SK-N-SH treated with all-trans-retinoic acid at 6 μM for 48 hours (cell line): ENCODE data around the gene SSRP1.

Experiments
- ATAC-seq: fragments of 200-7000 bp; cut with Tn5 transposase; 3 replicates; pipeline ENCODE4 v1.9.1; 2020; ENCODE audit warnings: mild to moderate bottlenecking, moderate library complexity
- ARNTL ChIP-seq: fragments of 450-650 bp; formaldehyde crosslinking; IDR thresholded peaks from 2 replicates; pipeline ENCODE4 v1.5.0; 2020; ENCODE audit warnings: low read depth, mild to moderate bottlenecking, moderate library complexity, borderline replicate concordance
- BACH2 ChIP-seq: fragments of 250-450 bp; sonication (Bioruptor Pico); IDR thresholded peaks from 2 replicates; pipeline ENCODE4 v1.9.0; 2021; ENCODE audit warnings: mild to moderate bottlenecking, borderline replicate concordance
- CSDC2 ChIP-seq: fragments of 250-450 bp; sonication (Bioruptor Pico); IDR thresholded peaks from 2 replicates; pipeline ENCODE4 v1.5.0; 2020; ENCODE audit warnings: mild to moderate bottlenecking, moderate library complexity
- CSRNP3 ChIP-seq: fragments of 250-450 bp; sonication (Bioruptor Pico); IDR thresholded peaks from 2 replicates; pipeline ENCODE4 v1.5.1; 2021; ENCODE audit warnings: mild to moderate bottlenecking, moderate library complexity
- ESRRG ChIP-seq: fragments of 250-450 bp; sonication (Bioruptor Pico); IDR thresholded peaks from 2 replicates; pipeline ENCODE4 v1.6.1; 2021; ENCODE audit warnings: mild to moderate bottlenecking
- ISL1 ChIP-seq: fragments of 250-450 bp; sonication (Bioruptor Pico); IDR thresholded peaks from 2 replicates; pipeline ENCODE4 v2.1.2; 2022; ENCODE audit warnings: mild to moderate bottlenecking, moderate library complexity
- OSR1 ChIP-seq: fragments of 250-450 bp; sonication (Bioruptor Pico); IDR thresholded peaks from 2 replicates; pipeline ENCODE4 v1.8.0; 2022; ENCODE audit warnings: moderate library complexity, mild to moderate bottlenecking, inconsistent platforms
- POU6F1 ChIP-seq: fragments of 250-450 bp; sonication (Bioruptor Pico); IDR thresholded peaks from 2 replicates; pipeline ENCODE4 v1.8.0; 2021; ENCODE audit warnings: low read depth, mild to moderate bottlenecking, moderate library complexity, borderline replicate concordance
- PPARA ChIP-seq: fragments of 250-450 bp; sonication (Bioruptor Pico); IDR thresholded peaks from 2 replicates; pipeline ENCODE4 v1.5.0; 2020; ENCODE audit warnings: mild to moderate bottlenecking, borderline replicate concordance
- RARB ChIP-seq: fragments of 250-450 bp; sonication (Bioruptor Pico); IDR thresholded peaks from 2 replicates; pipeline ENCODE4 v1.8.0; 2021; ENCODE audit warnings: mild to moderate bottlenecking, moderate library complexity
- SNAI2 ChIP-seq: fragments of 250-450 bp; sonication (Bioruptor Pico); IDR thresholded peaks from 2 replicates; pipeline ENCODE4 v1.5.0; 2020; ENCODE audit warnings: mild to moderate bottlenecking, moderate library complexity
- TCF4 ChIP-seq: fragments of 250-450 bp; sonication (Bioruptor Pico); IDR thresholded peaks from 2 replicates; pipeline ENCODE4 v1.8.0; 2021; ENCODE audit warnings: mild to moderate bottlenecking, moderate library complexity, borderline replicate concordance
- ZC3H10 ChIP-seq: fragments of 250-450 bp; sonication (Bioruptor Pico); IDR thresholded peaks from 2 replicates; pipeline ENCODE4 v1.5.1; 2021; ENCODE audit warnings: mild to moderate bottlenecking, moderate library complexity
- ZFP3 ChIP-seq: fragments of 250-450 bp; sonication (Bioruptor Pico); IDR thresholded peaks from 2 replicates; pipeline ENCODE4 v1.5.0; 2020; ENCODE audit warnings: mild to moderate bottlenecking, moderate library complexity
- ZFP30 ChIP-seq: fragments of 450-650 bp; formaldehyde crosslinking; IDR thresholded peaks from 2 replicates; pipeline ENCODE4 v1.5.0; 2022; ENCODE audit warnings: mild to moderate bottlenecking, moderate library complexity
- ZNF565 ChIP-seq: fragments of 450-650 bp; formaldehyde crosslinking; conservative IDR thresholded peaks from 2 replicates; pipeline ENCODE4 v1.5.0; 2020; ENCODE audit warnings: low read depth, mild to moderate bottlenecking, moderate library complexity
- ZNF70 ChIP-seq: fragments of 450-650 bp; formaldehyde crosslinking; IDR thresholded peaks from 2 replicates; pipeline ENCODE4 v1.5.0; 2020; ENCODE audit warnings: mild to moderate bottlenecking, moderate library complexity
- TF ChIP-seq, protein P1 (sequence below): fragments of 250-450 bp; sonication (Bioruptor Pico); IDR thresholded peaks from 2 replicates; pipeline ENCODE4 v1.5.0; 2020; ENCODE audit warnings: mild to moderate bottlenecking, moderate library complexity
- TF ChIP-seq, protein P2 (sequence below): fragments of 250-450 bp; sonication (Bioruptor Pico); IDR thresholded peaks from 2 replicates; pipeline ENCODE4 v1.8.0; 2020; ENCODE audit warnings: mild to moderate bottlenecking, moderate library complexity, borderline replicate concordance
- TF ChIP-seq, protein P3 (sequence below): fragments of 250-450 bp; sonication (Bioruptor Pico); IDR thresholded peaks from 2 replicates; pipeline ENCODE4 v1.5.1; 2020; ENCODE audit warnings: low read depth, mild to moderate bottlenecking, moderate library complexity

SSRP1 gene

DNA sequence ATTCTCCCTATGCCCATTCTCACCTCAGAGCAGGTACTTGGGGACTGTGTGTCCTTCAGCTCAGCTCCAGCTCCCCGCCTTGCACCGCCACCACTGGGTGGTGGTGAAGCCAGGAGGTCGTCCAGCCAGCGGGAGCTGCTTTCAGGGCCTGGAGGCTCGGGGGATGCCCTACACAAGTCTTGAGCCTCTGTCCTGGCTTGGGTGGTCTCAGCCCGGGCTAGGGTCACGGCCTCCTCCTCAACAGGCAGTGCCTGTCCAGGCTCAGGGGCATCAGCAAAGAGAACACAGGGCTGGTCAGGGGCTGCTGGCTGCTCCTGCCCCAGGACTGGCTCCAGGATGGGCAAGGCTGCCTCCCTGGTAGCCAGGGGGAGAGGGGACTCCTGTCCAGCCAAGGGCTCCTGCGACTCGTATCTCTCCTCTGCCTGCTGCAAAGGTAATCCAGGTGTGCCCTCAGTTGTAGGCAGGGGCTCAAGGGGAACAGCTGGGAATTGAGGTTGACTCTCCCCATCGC lies 23.1 kb downstream of the SSRP1 start:
- ATAC-seq = no peak
- TF ChIP-seq ISL1 (CRISPR knock-in tag) (no peak), SNAI2 (CRISPR knock-in tag) (no peak), CSDC2 (no peak)
- TF ChIP-seq, protein P1, sequence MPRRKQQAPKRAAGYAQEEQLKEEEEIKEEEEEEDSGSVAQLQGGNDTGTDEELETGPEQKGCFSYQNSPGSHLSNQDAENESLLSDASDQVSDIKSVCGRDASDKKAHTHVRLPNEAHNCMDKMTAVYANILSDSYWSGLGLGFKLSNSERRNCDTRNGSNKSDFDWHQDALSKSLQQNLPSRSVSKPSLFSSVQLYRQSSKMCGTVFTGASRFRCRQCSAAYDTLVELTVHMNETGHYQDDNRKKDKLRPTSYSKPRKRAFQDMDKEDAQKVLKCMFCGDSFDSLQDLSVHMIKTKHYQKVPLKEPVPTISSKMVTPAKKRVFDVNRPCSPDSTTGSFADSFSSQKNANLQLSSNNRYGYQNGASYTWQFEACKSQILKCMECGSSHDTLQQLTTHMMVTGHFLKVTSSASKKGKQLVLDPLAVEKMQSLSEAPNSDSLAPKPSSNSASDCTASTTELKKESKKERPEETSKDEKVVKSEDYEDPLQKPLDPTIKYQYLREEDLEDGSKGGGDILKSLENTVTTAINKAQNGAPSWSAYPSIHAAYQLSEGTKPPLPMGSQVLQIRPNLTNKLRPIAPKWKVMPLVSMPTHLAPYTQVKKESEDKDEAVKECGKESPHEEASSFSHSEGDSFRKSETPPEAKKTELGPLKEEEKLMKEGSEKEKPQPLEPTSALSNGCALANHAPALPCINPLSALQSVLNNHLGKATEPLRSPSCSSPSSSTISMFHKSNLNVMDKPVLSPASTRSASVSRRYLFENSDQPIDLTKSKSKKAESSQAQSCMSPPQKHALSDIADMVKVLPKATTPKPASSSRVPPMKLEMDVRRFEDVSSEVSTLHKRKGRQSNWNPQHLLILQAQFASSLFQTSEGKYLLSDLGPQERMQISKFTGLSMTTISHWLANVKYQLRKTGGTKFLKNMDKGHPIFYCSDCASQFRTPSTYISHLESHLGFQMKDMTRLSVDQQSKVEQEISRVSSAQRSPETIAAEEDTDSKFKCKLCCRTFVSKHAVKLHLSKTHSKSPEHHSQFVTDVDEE (CRISPR knock-in tag) = no peak

GRCh38 chr11:57311109-57311936 lies 24.4 kb downstream of the SSRP1 start:
- peak; percentile 97 for ATAC-seq

GRCh38 chr11:57310630-57311086 lies 25.0 kb downstream of the SSRP1 start:
- no peak for ATAC-seq
- TF ChIP-seq CSDC2 = no peak
- TF ChIP-seq SNAI2 (CRISPR knock-in tag) = no peak
- TF ChIP-seq TCF4 (CRISPR knock-in tag) = no peak
- no peak for TF ChIP-seq PPARA (CRISPR knock-in tag)
- no peak for TF ChIP-seq ZNF565 (CRISPR knock-in tag)
- TF ChIP-seq, protein P2, sequence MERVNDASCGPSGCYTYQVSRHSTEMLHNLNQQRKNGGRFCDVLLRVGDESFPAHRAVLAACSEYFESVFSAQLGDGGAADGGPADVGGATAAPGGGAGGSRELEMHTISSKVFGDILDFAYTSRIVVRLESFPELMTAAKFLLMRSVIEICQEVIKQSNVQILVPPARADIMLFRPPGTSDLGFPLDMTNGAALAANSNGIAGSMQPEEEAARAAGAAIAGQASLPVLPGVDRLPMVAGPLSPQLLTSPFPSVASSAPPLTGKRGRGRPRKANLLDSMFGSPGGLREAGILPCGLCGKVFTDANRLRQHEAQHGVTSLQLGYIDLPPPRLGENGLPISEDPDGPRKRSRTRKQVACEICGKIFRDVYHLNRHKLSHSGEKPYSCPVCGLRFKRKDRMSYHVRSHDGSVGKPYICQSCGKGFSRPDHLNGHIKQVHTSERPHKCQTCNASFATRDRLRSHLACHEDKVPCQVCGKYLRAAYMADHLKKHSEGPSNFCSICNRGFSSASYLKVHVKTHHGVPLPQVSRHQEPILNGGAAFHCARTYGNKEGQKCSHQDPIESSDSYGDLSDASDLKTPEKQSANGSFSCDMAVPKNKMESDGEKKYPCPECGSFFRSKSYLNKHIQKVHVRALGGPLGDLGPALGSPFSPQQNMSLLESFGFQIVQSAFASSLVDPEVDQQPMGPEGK (CRISPR knock-in tag) = no peak
- no peak for TF ChIP-seq POU6F1 (CRISPR knock-in tag)

More at GRCh38 chr11:57311109-57311936, 24.4 kb downstream of the SSRP1 start:
- TF ChIP-seq CSDC2 (no peak), PPARA (CRISPR knock-in tag) (no peak), ZC3H10 (CRISPR knock-in tag) (no peak), OSR1 (no peak), ZNF70 (CRISPR knock-in tag) (no peak)
- TF ChIP-seq, protein P3, sequence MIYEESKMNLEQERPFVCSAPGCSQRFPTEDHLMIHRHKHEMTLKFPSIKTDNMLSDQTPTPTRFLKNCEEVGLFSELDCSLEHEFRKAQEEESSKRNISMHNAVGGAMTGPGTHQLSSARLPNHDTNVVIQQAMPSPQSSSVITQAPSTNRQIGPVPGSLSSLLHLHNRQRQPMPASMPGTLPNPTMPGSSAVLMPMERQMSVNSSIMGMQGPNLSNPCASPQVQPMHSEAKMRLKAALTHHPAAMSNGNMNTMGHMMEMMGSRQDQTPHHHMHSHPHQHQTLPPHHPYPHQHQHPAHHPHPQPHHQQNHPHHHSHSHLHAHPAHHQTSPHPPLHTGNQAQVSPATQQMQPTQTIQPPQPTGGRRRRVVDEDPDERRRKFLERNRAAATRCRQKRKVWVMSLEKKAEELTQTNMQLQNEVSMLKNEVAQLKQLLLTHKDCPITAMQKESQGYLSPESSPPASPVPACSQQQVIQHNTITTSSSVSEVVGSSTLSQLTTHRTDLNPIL = no peak

GRCh38 chr11:57310091-57310490 lies 25.6 kb downstream of the SSRP1 start:
- no peak for ATAC-seq
- TF ChIP-seq ISL1 (CRISPR knock-in tag) (no peak), ZFP30 (CRISPR knock-in tag) (no peak), ZFP3 (CRISPR knock-in tag) (no peak), CSDC2 (no peak), BACH2 (CRISPR knock-in tag) (no peak), ZNF70 (CRISPR knock-in tag) (no peak), ARNTL (CRISPR knock-in tag) (no peak), RARB (CRISPR knock-in tag) (no peak), ESRRG (no peak), CSRNP3 (CRISPR knock-in tag) (no peak), TCF4 (CRISPR knock-in tag) (no peak), ZNF565 (CRISPR knock-in tag) (no peak)
- TF ChIP-seq, protein P3 = no peak
- TF ChIP-seq, protein P2 (CRISPR knock-in tag) = no peak
